Naive thymus-derived CD4-positive, alpha-beta T cell (primary cell): ENCODE data around the gene SFRP5. TPM values are rescaled to one million over a fixed set of nuclear protein-coding genes. Genes with fewer than 3 reads are reported as not detected.

Experiments
- ATAC-seq: fragments of 150-1000 bp; cut with Tn5 transposase; 2 replicates; pipeline ENCODE4 v1.10.0; 2021; ENCODE audit warnings: mild to moderate bottlenecking, moderate library complexity
- CTCF ChIA-PET: fragments of 350-600 bp; sonication (Branson Sonifier 250); formaldehyde crosslinking; loops from one replicate; lab custom pipeline; 2021; ENCODE audit warnings: antibody characterized with exemption; lab: Charles Lee
- POLR2A ChIA-PET: fragments of 350-600 bp; sonication (Branson Sonifier 250); formaldehyde crosslinking; loops from one replicate; lab custom pipeline; 2021; ENCODE audit warnings: antibody characterized with exemption, inconsistent platforms; lab: Charles Lee
- DNase-seq, 9 donors: peaks; one replicate each; pipeline versions ENCODE4 v3.0.0 to v3.0.0-alpha.2; 2020 to 2022; ENCODE audit warnings: mixed read lengths in 1 of 9
- H3K27ac ChIP-seq: one replicate; pipeline ENCODE4 v1.7.0; 2013; ENCODE audit warnings: mild to moderate bottlenecking, low read depth, low read length, moderate library complexity
- H3K27me3 ChIP-seq, 2 donors: one replicate each; pipeline ENCODE4 v1.7.0; 2013; ENCODE audit warnings: low read length in 2 of 2, mild to moderate bottlenecking in 2 of 2, moderate library complexity in 2 of 2; ENCODE audit not compliant: control insufficient read depth in 2 of 2, insufficient read depth in 2 of 2
- H3K36me3 ChIP-seq, 3 experiments: 1 replicate in 2 of 3; 2 replicates in 1 of 3; pipeline ENCODE4 v1.7.0; 2013; ENCODE audit warnings: low read length in 3 of 3, mild to moderate bottlenecking in 3 of 3, moderate library complexity in 1 of 3; ENCODE audit not compliant: insufficient read depth in 3 of 3, control insufficient read depth in 2 of 3
- H3K4me1 ChIP-seq, 2 donors: one replicate each; pipeline ENCODE4 v1.7.0; 2013; ENCODE audit warnings: low read length in 2 of 2, mild to moderate bottlenecking in 2 of 2, moderate library complexity in 1 of 2; ENCODE audit not compliant: control insufficient read depth in 2 of 2, insufficient read depth in 2 of 2
- H3K4me3 ChIP-seq: 2 replicates; pipeline ENCODE4 v1.7.0; 2013; ENCODE audit warnings: mild to moderate bottlenecking, low read length
- H3K9me3 ChIP-seq, 3 experiments: 1 replicate in 2 of 3; 2 replicates in 1 of 3; pipeline ENCODE4 v1.7.0; 2013; ENCODE audit warnings: low read length in 3 of 3; ENCODE audit not compliant: control insufficient read depth in 2 of 3
- H3K27ac Mint-ChIP-seq, 9 donors: one replicate each; pipeline ENCODE4 v1.8.0; 2020 to 2022; ENCODE audit warnings: mixed read lengths in 9 of 9, mild to moderate bottlenecking in 8 of 9, moderate library complexity in 5 of 9, inconsistent platforms in 2 of 9
- H3K27me3 Mint-ChIP-seq, 5 donors: one replicate each; pipeline ENCODE4 v1.8.0; 2021 to 2022; ENCODE audit warnings: mixed read lengths in 5 of 5, mild to moderate bottlenecking in 1 of 5
- H3K36me3 Mint-ChIP-seq, 5 donors: one replicate each; pipeline ENCODE4 v1.8.0; 2020 to 2022; ENCODE audit warnings: mixed read lengths in 5 of 5, mild to moderate bottlenecking in 3 of 5, inconsistent platforms in 1 of 5
- H3K4me1 Mint-ChIP-seq, 7 donors: one replicate each; pipeline ENCODE4 v1.8.0; 2020 to 2022; ENCODE audit warnings: mixed read lengths in 7 of 7, mild to moderate bottlenecking in 3 of 7, inconsistent platforms in 1 of 7
- H3K4me3 Mint-ChIP-seq, 10 donors: one replicate each; pipeline ENCODE4 v1.8.0; 2020 to 2022; ENCODE audit warnings: mild to moderate bottlenecking in 10 of 10, mixed read lengths in 10 of 10, moderate library complexity in 6 of 10, inconsistent platforms in 2 of 10
- H3K9me3 Mint-ChIP-seq, 11 donors: one replicate each; pipeline ENCODE4 v1.8.0; 2020 to 2022; ENCODE audit warnings: mixed read lengths in 11 of 11, mild to moderate bottlenecking in 4 of 11, inconsistent platforms in 1 of 11, moderate library complexity in 1 of 11
- intact Hi-C, 2 donors: fragments of 100-400 bp; cut with micrococcal nuclease; formaldehyde crosslinking; loops; one replicate each; pipeline ENCODE4 v1.15.1; 2023
- polyA plus RNA-seq, 2 donors: library from polyadenylated mRNA; unstranded; fragments of 300-500 nt; fragmentation: Illumina TruSeq; gene quantifications; one replicate each; pipeline ENCODE4 v1.2.3, GENCODE V29; 2021
- total RNA-seq, 6 experiments: library from RNA in 5 of 6; stranded (reverse) in 5 of 6; gene quantifications; 1 replicate in 5 of 6; 2 replicates in 1 of 6; pipeline ENCODE4 v1.2.3 and lab custom pipeline; 2021 to 2026

The SFRP5 gene
- total RNA-seq: under 1 TPM in 2 of 5 experiments, not detected in 3; 0.43 to 0.46 TPM
- polyA plus RNA-seq: 1 to 10 TPM in 1 of 2 donors, not detected in 1; 1.0 TPM
- total RNA-seq (lab: John Stamatoyannopoulos, UW): not detected

GRCh38 chr10:97771913-97772823, at the start of gene SFRP5:
Gene SFRP5, minus strand, starts transcription at chr10:97771999. Its CDS starts 166 bp downstream, at chr10:97771833.
- Histone ChIP-seq H3K9me3 (no peaks in the 10 kb centered on the region), H3K27ac (no peak within 1 kb of the TSS), H3K36me3 (no peaks in the 10 kb centered on the region), H3K27me3 (peaks cover 0 to 4% of the 10 kb centered on the region in 2 donors), H3K4me1 (no peaks in the 10 kb centered on the region), H3K4me3 (no peak within 1 kb of the TSS)
- H3K27me3 Mint-ChIP-seq: peaks cover 27 to 47% (median 33%) of the 10 kb centered on the region in 5 donors
- peaks cover 3 to 18% (median 9%) of the 10 kb centered on the region in 7 donors for H3K4me1 Mint-ChIP-seq
- peak within 1 kb of the TSS in 1 of 9 donors; percentile 59 for H3K27ac Mint-ChIP-seq
- H3K36me3 Mint-ChIP-seq: peaks cover 2 to 6% (median 4%) of the 10 kb centered on the region in 5 donors
- ATAC-seq (no peak), DNase-seq (no peak)
- peak within 1 kb of the TSS; percentile 43 to 90 (median 82) for H3K4me3 Mint-ChIP-seq
- CTCF ChIA-PET: interaction anchor here (1.0 to 1.1 kb wide), 2 partner anchors 18 to 97 kb away, joined by 5 read pairs; no protein-coding TSS in a partner anchor
- intact Hi-C loops: no loop called here
- H3K9me3 Mint-ChIP-seq: peaks cover 0 to 2% (median 0%) of the 10 kb centered on the region in 11 donors
- POLR2A ChIA-PET: interaction anchor here (1.9 kb wide), 1 partner anchor 9 kb away, joined by 9 read pairs; no protein-coding TSS in a partner anchor

GRCh38 chr10:97820096-97820704, 48.4 kb upstream of the SFRP5 start:
- peaks cover 0 to 3% (median 0%) of the 10 kb centered on the region in 5 donors for H3K36me3 Mint-ChIP-seq
- H3K4me3 Mint-ChIP-seq: no peak overlapping the region
- no peak for ATAC-seq
- no peaks in the 10 kb centered on the region for H3K36me3 ChIP-seq
- H3K27ac ChIP-seq: no peak overlapping the region
- H3K4me1 ChIP-seq: no peaks in the 10 kb centered on the region
- no peak overlapping the region for H3K4me3 ChIP-seq
- no peak for DNase-seq
- H3K9me3 Mint-ChIP-seq: no peaks in the 10 kb centered on the region
- H3K27ac Mint-ChIP-seq: no peak overlapping the region
- intact Hi-C loops: no loop called here
- peaks cover 0 to 2% (median 0%) of the 10 kb centered on the region in 7 donors for H3K4me1 Mint-ChIP-seq
- POLR2A ChIA-PET: interaction anchor here (0.8 kb wide), 1 partner anchor 366 kb away, joined by 3 read pairs; no protein-coding TSS in a partner anchor
- H3K27me3 ChIP-seq: no peaks in the 10 kb centered on the region
- no peaks in the 10 kb centered on the region for H3K9me3 ChIP-seq
- H3K27me3 Mint-ChIP-seq: peaks cover 0 to 13% (median 0%) of the 10 kb centered on the region in 5 donors
- CTCF ChIA-PET: no interaction called here

GRCh38 chr10:97818572-97818971, 46.8 kb upstream of the SFRP5 start:
- no peak for DNase-seq
- Histone ChIP-seq H3K4me3 (no peak overlapping the region), H3K4me1 (no peaks in the 10 kb centered on the region), H3K27me3 (no peaks in the 10 kb centered on the region), H3K9me3 (no peaks in the 10 kb centered on the region), H3K36me3 (no peaks in the 10 kb centered on the region), H3K27ac (no peak overlapping the region)
- ATAC-seq: no peak
- Mint-ChIP-seq H3K27me3 (peaks cover 0 to 15% (median 0%) of the 10 kb centered on the region in 5 donors), H3K27ac (no peak overlapping the region), H3K36me3 (peaks cover 0 to under 1% (median 0%) of the 10 kb centered on the region in 5 donors), H3K9me3 (no peaks in the 10 kb centered on the region), H3K4me1 (peaks cover 0 to 2% (median 0%) of the 10 kb centered on the region in 7 donors), H3K4me3 (no peak overlapping the region)
- intact Hi-C loops: no loop called here
- POLR2A ChIA-PET: no interaction called here
- CTCF ChIA-PET: interaction anchor here (1.1 kb wide), 1 partner anchor 51 kb away, joined by 3 read pairs; no protein-coding TSS in a partner anchor

GRCh38 chr10:97816609-97817008, 44.8 kb upstream of the SFRP5 start:
- Mint-ChIP-seq H3K36me3 (no peaks in the 10 kb centered on the region), H3K4me1 (peaks cover 0 to 6% (median 5%) of the 10 kb centered on the region in 7 donors), H3K4me3 (no peak overlapping the region), H3K27ac (no peak overlapping the region), H3K27me3 (peaks cover 0 to 19% (median 0%) of the 10 kb centered on the region in 5 donors), H3K9me3 (no peaks in the 10 kb centered on the region)
- H3K4me3 ChIP-seq: no peak overlapping the region
- no peak overlapping the region for H3K27ac ChIP-seq
- POLR2A ChIA-PET: interaction anchor here (0.6 kb wide), 1 partner anchor 57 kb away, joined by 3 read pairs; no protein-coding TSS in a partner anchor
- CTCF ChIA-PET: no interaction called here
- H3K36me3 ChIP-seq: no peaks in the 10 kb centered on the region
- no peaks in the 10 kb centered on the region for H3K4me1 ChIP-seq
- no peak for ATAC-seq
- DNase-seq: no peak
- intact Hi-C loops: no loop called here
- H3K27me3 ChIP-seq: no peaks in the 10 kb centered on the region
- H3K9me3 ChIP-seq: no peaks in the 10 kb centered on the region

GRCh38 chr10:97814996-97815395, 43.2 kb upstream of the SFRP5 start:
- Histone ChIP-seq H3K4me1 (no peaks in the 10 kb centered on the region), H3K27me3 (no peaks in the 10 kb centered on the region), H3K9me3 (no peaks in the 10 kb centered on the region), H3K36me3 (no peaks in the 10 kb centered on the region), H3K4me3 (no peak overlapping the region), H3K27ac (no peak overlapping the region)
- no peak overlapping the region for H3K4me3 Mint-ChIP-seq
- POLR2A ChIA-PET: no interaction called here
- ATAC-seq (no peak), DNase-seq (no peak)
- no peaks in the 10 kb centered on the region for H3K9me3 Mint-ChIP-seq
- intact Hi-C loops: no loop called here
- peaks cover 0 to 14% (median 0%) of the 10 kb centered on the region in 5 donors for H3K27me3 Mint-ChIP-seq
- H3K27ac Mint-ChIP-seq: no peak overlapping the region
- H3K4me1 Mint-ChIP-seq: peaks cover 0 to 11% (median 5%) of the 10 kb centered on the region in 7 donors
- no peaks in the 10 kb centered on the region for H3K36me3 Mint-ChIP-seq
- CTCF ChIA-PET: no interaction called here

- no peaks in the 10 kb centered on the region for H3K36me3 Mint-ChIP-seq
- no peaks in the 10 kb centered on the region for H3K27me3 ChIP-seq
- H3K9me3 ChIP-seq: no peaks in the 10 kb centered on the region
- H3K27ac ChIP-seq: no peak overlapping the region
- ATAC-seq (no peak), DNase-seq (no peak)
- peaks cover 0 to 11% (median 5%) of the 10 kb centered on the region in 7 donors for H3K4me1 Mint-ChIP-seq
- H3K27ac Mint-ChIP-seq: no peak overlapping the region
- ChIA-PET POLR2A (no interaction called here), CTCF (interaction anchor here (0.7 to 1.3 kb wide), 2 partner anchors 21 to 290 kb away, joined by 3 to 4 read pairs; no protein-coding TSS in a partner anchor)
- H3K4me3 Mint-ChIP-seq: no peak overlapping the region
- peaks cover 0 to 9% (median 0%) of the 10 kb centered on the region in 5 donors for H3K27me3 Mint-ChIP-seq
- no peaks in the 10 kb centered on the region for H3K36me3 ChIP-seq
- intact Hi-C loops: no loop called here
- H3K4me3 ChIP-seq: no peak overlapping the region
- H3K9me3 Mint-ChIP-seq: no peaks in the 10 kb centered on the region
- no peaks in the 10 kb centered on the region for H3K4me1 ChIP-seq
These were observed 41.5 kb upstream of the SFRP5 start for GRCh38 chr10:97813311-97813710.
